Thyroid gland (tissue), 4 donors: Measurements from ENCODE around the gene TFAP2E. TPM values are rescaled to one million over a fixed set of nuclear protein-coding genes. Genes with fewer than 3 reads are reported as not detected.

Experiments
- DNase-seq, 2 donors: peaks; one replicate each; pipeline ENCODE4 v3.0.0-alpha.2; 2019
- H3K27ac ChIP-seq, 3 donors: fragments of 200-600 bp; sonication (generic); 1 replicate in 2 of 3; 2 replicates in 1 of 3; pipeline ENCODE4 v1.5.1; 2016 to 2019; ENCODE audit warnings: mild to moderate bottlenecking in 1 of 3, moderate library complexity in 1 of 3
- H3K27me3 ChIP-seq: fragments of 200-600 bp; sonication (generic); one replicate; pipeline ENCODE4 v1.5.1; 2019
- H3K36me3 ChIP-seq, 2 donors: fragments of 200-600 bp; sonication (generic); one replicate each; pipeline ENCODE4 v1.5.1; 2016 to 2019
- H3K4me1 ChIP-seq, 2 donors: fragments of 200-600 bp; sonication (generic); one replicate each; pipeline ENCODE4 v1.5.1; 2017 to 2019
- H3K4me3 ChIP-seq, 3 donors: fragments of 200-600 bp; sonication (generic); replicated peaks in 1 of 3; 1 replicate in 2 of 3; 2 replicates in 1 of 3; pipeline ENCODE4 v1.5.1; 2016; ENCODE audit warnings: mild to moderate bottlenecking in 1 of 3
- H3K9me3 ChIP-seq: fragments of 200-600 bp; sonication (generic); one replicate; pipeline ENCODE4 v1.5.1; 2017
- CTCF ChIP-seq, 6 experiments: fragments of 200-600 bp in 3 of 6; fragments of 450-650 bp in 3 of 6; sonication (generic) in 3 of 6; IDR thresholded peaks; one replicate each; pipeline ENCODE4 v1.5.1; 2016 to 2019; ENCODE audit warnings: antibody characterized with exemption in 6 of 6, mild to moderate bottlenecking in 2 of 6, inconsistent platforms in 1 of 6, moderate library complexity in 1 of 6
- POLR2A ChIP-seq, 2 donors: fragments of 450-650 bp; IDR thresholded peaks; one replicate each; pipeline ENCODE4 v1.6.1; 2017; ENCODE audit warnings: antibody characterized with exemption in 2 of 2, mild to moderate bottlenecking in 2 of 2, moderate library complexity in 1 of 2
- WGBS, 2 donors: methylation state at CpG; one replicate each; pipeline ENCODE4 v1.1.5; 2017; 5-methylcytosine and 5-hydroxymethylcytosine counted together
- intact Hi-C: fragments of 100-400 bp; cut with DNase I; formaldehyde crosslinking; loops from one replicate; pipeline ENCODE4 v1.15.1; 2023
- total RNA-seq, 4 donors: library from RNA; depleted of rRNA; stranded (reverse); fragments of >200 nt; gene quantifications; one replicate each; pipeline ENCODE4 v1.2.3, GENCODE V29; 2016

Gene TFAP2E
- total RNA-seq, 4 donors from 2014 or later: 0.81 TPM; not detected in 3

GRCh38 chr1:35563166-35563565 lies 9.9 kb upstream of the TFAP2E start:
- no peaks in the 10 kb centered on the region for H3K27me3 ChIP-seq
- no peaks in the 10 kb centered on the region for H3K9me3 ChIP-seq
- TF ChIP-seq POLR2A (IDR thresholded peaks at IDR 0.05) (no peak), CTCF (IDR thresholded peaks at IDR 0.05) (no peak)
- H3K4me3 ChIP-seq: no peak overlapping the region
- no peak overlapping the region for H3K27ac ChIP-seq
- WGBS, 2 donors: 84 to 87% methylated on average over 11 to 12 of the region's 12 CpGs
- peaks cover 0 to 3% of the 10 kb centered on the region in 2 donors for H3K36me3 ChIP-seq
- intact Hi-C loops: loop anchor here (5.0 to 10.0 kb wide), 2 partner anchors 58 to 209 kb away; no protein-coding TSS in a partner anchor
- no peak for DNase-seq
- peaks cover 3 to 9% of the 10 kb centered on the region in 2 donors for H3K4me1 ChIP-seq

- Histone ChIP-seq H3K36me3 (peaks cover 0 to 3% of the 10 kb centered on the region in 2 donors), H3K27me3 (no peaks in the 10 kb centered on the region), H3K4me3 (no peak overlapping the region), H3K4me1 (peaks cover 0 to 10% of the 10 kb centered on the region in 2 donors), H3K27ac (no peak overlapping the region), H3K9me3 (no peaks in the 10 kb centered on the region)
- peak; percentile 77 to 86 for DNase-seq
- intact Hi-C loops: loop anchor here (2.0 to 10.0 kb wide), 3 partner anchors 59 to 208 kb away; no protein-coding TSS in a partner anchor
- 78 to 81% methylated on average over 6 to 8 of the region's 9 CpGs for WGBS, 2 donors
- TF ChIP-seq POLR2A (IDR thresholded peaks at IDR 0.05): no peak
- peak; percentile 32 to 77 (median 60) for TF ChIP-seq CTCF (IDR thresholded peaks at IDR 0.05)
These were observed 8.9 kb upstream of the TFAP2E start for GRCh38 chr1:35564037-35564883.

- Histone ChIP-seq H3K9me3 (no peaks in the 10 kb centered on the region), H3K27me3 (no peaks in the 10 kb centered on the region), H3K4me3 (no peak overlapping the region), H3K4me1 (peaks cover 0 to 10% of the 10 kb centered on the region in 2 donors), H3K27ac (no peak overlapping the region), H3K36me3 (peaks cover 0 to 3% of the 10 kb centered on the region in 2 donors)
- intact Hi-C loops: loop anchor here (2.0 to 10.0 kb wide), 4 partner anchors 60 to 207 kb away; no protein-coding TSS in a partner anchor
- TF ChIP-seq CTCF (IDR thresholded peaks at IDR 0.05) (peak in 1 of 6 experiments; percentile 7), POLR2A (IDR thresholded peaks at IDR 0.05) (no peak)
- DNase-seq: no peak
- WGBS, 2 donors: 86 to 90% methylated on average over 15 to 19 of the region's 28 CpGs
These were observed 8.0 kb upstream of the TFAP2E start for GRCh38 chr1:35564884-35565741.

GRCh38 chr1:35565742-35566133 lies 7.4 kb upstream of the TFAP2E start:
- Histone ChIP-seq H3K4me3 (no peak overlapping the region), H3K27me3 (no peaks in the 10 kb centered on the region), H3K4me1 (peaks cover 0 to 10% of the 10 kb centered on the region in 2 donors), H3K36me3 (peaks cover 0 to 3% of the 10 kb centered on the region in 2 donors), H3K27ac (no peak overlapping the region), H3K9me3 (no peaks in the 10 kb centered on the region)
- intact Hi-C loops: loop anchor here (2.0 to 10.0 kb wide), 3 partner anchors 61 to 162 kb away; no protein-coding TSS in a partner anchor
- TF ChIP-seq CTCF (IDR thresholded peaks at IDR 0.05) (no peak), POLR2A (IDR thresholded peaks at IDR 0.05) (no peak)
- WGBS, 2 donors: 96% methylated on average over 7 of the region's 11 CpGs; no CpG with 5 or more reads in 1 of the 2 donors
- no peak for DNase-seq
